SK-N-SH (cell line): ENCODE measurements around the gene RARG. TPM values are rescaled to one million over a fixed set of nuclear protein-coding genes. Genes with fewer than 3 reads are reported as not detected.

Experiments
- polyA plus RNA-seq, 3 experiments: library from polyadenylated mRNA; depleted of rRNA; stranded (reverse); fragments of >200 nt; gene quantifications; 2 replicates each; pipeline ENCODE4 v1.2.3, GENCODE V29; 2012

The RARG gene
- polyA plus RNA-seq, 1 of the 3 experiments (the other 2 are of a cell fraction): 36.6 TPM

Other genes with a start within 250 kb of the RARG start
- gene EIF4B, start 225.8 kb downstream of the RARG start, polyA plus RNA-seq (2012; rRNA removed): 267 and 292 TPM in 2 replicates
- gene TNS2, start 182.1 kb downstream of the RARG start, polyA plus RNA-seq (2012; rRNA removed): 32.7 and 50.0 TPM in 2 replicates
- gene SPRYD3, start 152.8 kb downstream of the RARG start, polyA plus RNA-seq (2012; rRNA removed): 20.3 and 25.8 TPM in 2 replicates
- 290 and 570 TPM in 2 replicates for gene IGFBP6, start 134.5 kb downstream of the RARG start, polyA plus RNA-seq (2012; rRNA removed)
- 0.13 and 0.18 TPM in 2 replicates for gene SOAT2, start 128.7 kb downstream of the RARG start, polyA plus RNA-seq (2012; rRNA removed)
- gene ZNF740, start 51.5 kb downstream of the RARG start, polyA plus RNA-seq (2012; rRNA removed): 14.6 and 21.8 TPM in 2 replicates
- gene CSAD, start 51.3 kb downstream of the RARG start, polyA plus RNA-seq (2012; rRNA removed): 32.2 and 45.4 TPM in 2 replicates
- gene ITGB7, start 25.0 kb downstream of the RARG start, polyA plus RNA-seq (2012; rRNA removed): 0.25 and 0.31 TPM in 2 replicates
- gene ESPL1, start 36.1 kb upstream of the RARG start, polyA plus RNA-seq (2012; rRNA removed): 6.9 and 8.6 TPM in 2 replicates
- gene PFDN5, start 63.3 kb upstream of the RARG start, polyA plus RNA-seq (2012; rRNA removed): 1,198 and 1,880 TPM in 2 replicates
- 93.5 and 101 TPM in 2 replicates for gene MYG1, start 67.5 kb upstream of the RARG start, polyA plus RNA-seq (2012; rRNA removed)
- 64.9 and 70.6 TPM in 2 replicates for gene AAAS, start 89.4 kb upstream of the RARG start, polyA plus RNA-seq (2012; rRNA removed)
- gene SP7, start 104.1 kb upstream of the RARG start, polyA plus RNA-seq (2012; rRNA removed): not detected in 2 replicates
- gene SP1, start 148.0 kb upstream of the RARG start, polyA plus RNA-seq (2012; rRNA removed): 12.9 and 18.8 TPM in 2 replicates
- 0.03 and 0.06 TPM in 2 replicates for gene AMHR2, start 191.6 kb upstream of the RARG start, polyA plus RNA-seq (2012; rRNA removed)
- gene PRR13, start 209.5 kb upstream of the RARG start, polyA plus RNA-seq (2012; rRNA removed): 58.5 and 59.3 TPM in 2 replicates
- gene PCBP2, start 219.9 kb upstream of the RARG start, polyA plus RNA-seq (2012; rRNA removed): 336 and 368 TPM in 2 replicates